ENCODE results near the gene DHRS11. TPM values are rescaled to one million over a fixed set of nuclear protein-coding genes. Genes with fewer than 3 reads are reported as not detected.

The DHRS11 gene
- total and polyA plus RNA-seq, 8 donors = 9.3 to 13.7 (median 12.4) TPM

GRCh38 chr17:36614933-36615332 lies 23.3 kb downstream of the DHRS11 start:
- intact Hi-C loops (cut with DNase I) = no loop called here
- no peaks in the 10 kb centered on the region for H3K9me3 ChIP-seq

GRCh38 chr17:36616061-36617029 lies 24.7 kb downstream of the DHRS11 start:
- Histone ChIP-seq H3K27me3 (peaks cover 0 to 56% of the 10 kb centered on the region in 2 donors), H3K9me3 (no peaks in the 10 kb centered on the region), H3K4me3 (no peak overlapping the region), H3K4me1 (no peaks in the 10 kb centered on the region), H3K27ac (no peak overlapping the region), H3K36me3 (no peaks in the 10 kb centered on the region)
- intact Hi-C loops (cut with DNase I) = no loop called here
- no peak for TF ChIP-seq CTCF (IDR thresholded peaks at IDR 0.05)
- ATAC-seq (no peak), DNase-seq (no peak)

More at GRCh38 chr17:36614933-36615332, 23.3 kb downstream of the DHRS11 start:
- H3K27me3 ChIP-seq = peaks cover 0 to 56% of the 10 kb centered on the region in 2 donors
- ATAC-seq (no peak), DNase-seq (no peak)
- no peak overlapping the region for H3K4me3 ChIP-seq
- no peaks in the 10 kb centered on the region for H3K4me1 ChIP-seq
- no peak for TF ChIP-seq CTCF (IDR thresholded peaks at IDR 0.05)
- no peak overlapping the region for H3K27ac ChIP-seq
- H3K36me3 ChIP-seq = no peaks in the 10 kb centered on the region

GRCh38 chr17:36617773-36618172 lies 26.1 kb downstream of the DHRS11 start:
- H3K9me3 ChIP-seq = no peaks in the 10 kb centered on the region
- no peak for TF ChIP-seq CTCF (IDR thresholded peaks at IDR 0.05)
- H3K4me1 ChIP-seq = no peaks in the 10 kb centered on the region
- no peak overlapping the region for H3K4me3 ChIP-seq
- intact Hi-C loops (cut with DNase I) = no loop called here
- no peak overlapping the region for H3K27ac ChIP-seq
- H3K36me3 ChIP-seq = no peaks in the 10 kb centered on the region
- no peak for ATAC-seq
- no peak for DNase-seq
- peaks cover 0 to 56% of the 10 kb centered on the region in 2 donors for H3K27me3 ChIP-seq

GRCh38 chr17:36623281-36623680 lies 31.6 kb downstream of the DHRS11 start:
- no peaks in the 10 kb centered on the region for H3K9me3 ChIP-seq
- no peaks in the 10 kb centered on the region for H3K4me1 ChIP-seq
- H3K4me3 ChIP-seq = no peak overlapping the region
- DNase-seq (no peak), ATAC-seq (no peak)
- H3K27ac ChIP-seq = no peak overlapping the region
- peaks cover 0 to 2% of the 10 kb centered on the region in 2 donors for H3K27me3 ChIP-seq
- TF ChIP-seq CTCF (IDR thresholded peaks at IDR 0.05) = no peak
- intact Hi-C loops (cut with DNase I) = no loop called here
- H3K36me3 ChIP-seq = no peaks in the 10 kb centered on the region

- Histone ChIP-seq H3K27ac (no peak overlapping the region), H3K9me3 (no peaks in the 10 kb centered on the region), H3K4me1 (no peaks in the 10 kb centered on the region), H3K36me3 (no peaks in the 10 kb centered on the region), H3K4me3 (no peak overlapping the region), H3K27me3 (peaks cover 0 to 9% of the 10 kb centered on the region in 2 donors)
- intact Hi-C loops (cut with DNase I) = loop anchor here in 1 of 2 donors (5.0 kb wide), 1 partner anchor 422 kb away; no protein-coding TSS in a partner anchor
- ATAC-seq (no peak), DNase-seq (no peak)
- no peak for TF ChIP-seq CTCF (IDR thresholded peaks at IDR 0.05)
Observed at GRCh38 chr17:36625188-36625587, 33.5 kb downstream of the DHRS11 start.
